Liver (tissue), 9 donors: Measurements from ENCODE around the gene NMUR1. TPM values are rescaled to one million over a fixed set of nuclear protein-coding genes. Genes with fewer than 3 reads are reported as not detected.

Source experiments
- DNase-seq: peaks from one replicate; pipeline ENCODE4 v3.0.0-alpha.2; 2017; ENCODE audit warnings: low spot score
- H3K27ac ChIP-seq, 2 donors: one replicate each; pipeline ENCODE4 v1.7.0; 2013; ENCODE audit warnings: inconsistent platforms in 2 of 2, low read length in 2 of 2, control low read depth in 1 of 2, low read depth in 1 of 2, mild to moderate bottlenecking in 1 of 2
- H3K27me3 ChIP-seq, 4 donors: one replicate each; pipeline versions ENCODE4 v1.6.1 to v1.7.0; 2013; ENCODE audit warnings: low read length in 3 of 4, inconsistent platforms in 1 of 4, mild to moderate bottlenecking in 1 of 4, moderate library complexity in 1 of 4; ENCODE audit not compliant: control insufficient read depth in 4 of 4, insufficient read depth in 4 of 4
- H3K36me3 ChIP-seq, 4 donors: one replicate each; pipeline versions ENCODE4 v1.6.1 to v1.7.0; 2013; ENCODE audit warnings: low read length in 3 of 4, mild to moderate bottlenecking in 3 of 4, low read depth in 1 of 4, moderate library complexity in 1 of 4; ENCODE audit not compliant: control insufficient read depth in 4 of 4, insufficient read depth in 3 of 4
- H3K4me1 ChIP-seq, 4 donors: one replicate each; pipeline versions ENCODE4 v1.6.1 to v1.7.0; 2013; ENCODE audit warnings: low read length in 3 of 4, mild to moderate bottlenecking in 3 of 4, moderate library complexity in 1 of 4; ENCODE audit not compliant: control insufficient read depth in 4 of 4, insufficient read depth in 4 of 4
- H3K4me3 ChIP-seq, 3 donors: one replicate each; pipeline versions ENCODE4 v1.6.1 to v1.7.0; 2013; ENCODE audit warnings: low read length in 3 of 3, control low read depth in 1 of 3, low read depth in 1 of 3, mild to moderate bottlenecking in 1 of 3
- H3K9ac ChIP-seq, 2 donors: one replicate each; pipeline ENCODE4 v1.7.0; 2013; ENCODE audit warnings: low read length in 2 of 2, mild to moderate bottlenecking in 2 of 2, moderate library complexity in 2 of 2, control low read depth in 1 of 2, low read depth in 1 of 2
- H3K9me3 ChIP-seq, 4 donors: one replicate each; pipeline versions ENCODE4 v1.6.1 to v1.7.0; 2013; ENCODE audit warnings: low read length in 3 of 4; ENCODE audit not compliant: control insufficient read depth in 4 of 4
- ATF3 ChIP-seq: IDR thresholded peaks from 2 replicates; pipeline ENCODE4 v1.6.1; 2016; ENCODE audit warnings: antibody characterized with exemption
- CTCF ChIP-seq: fragments of 150-350 bp; IDR thresholded peaks from 2 replicates; pipeline ENCODE4 v1.5.1; 2017; ENCODE audit warnings: improper control_type of control experiment, low read depth, low read length; ENCODE audit not compliant: missing input control
- EGR1 ChIP-seq, 2 donors: IDR thresholded peaks; 2 replicates each; pipeline ENCODE4 v1.6.1; 2016 to 2018; ENCODE audit warnings: antibody characterized with exemption in 2 of 2, low read depth in 2 of 2
- FOXA1 ChIP-seq: IDR thresholded peaks from 2 replicates; pipeline ENCODE4 v1.6.1; 2016; ENCODE audit warnings: antibody characterized with exemption
- GABPA ChIP-seq, 2 donors: IDR thresholded peaks in 1 of 2; conservative IDR thresholded peaks in 1 of 2; 2 replicates each; pipeline ENCODE4 v1.6.1; 2016; ENCODE audit warnings: antibody characterized with exemption in 2 of 2, mild to moderate bottlenecking in 1 of 2, moderate library complexity in 1 of 2
- HNF4A ChIP-seq, 2 donors: conservative IDR thresholded peaks; 2 replicates each; pipeline ENCODE4 v1.6.1; 2016; ENCODE audit warnings: antibody characterized with exemption in 2 of 2, mild to moderate bottlenecking in 2 of 2
- HNF4G ChIP-seq: IDR thresholded peaks from 2 replicates; pipeline ENCODE4 v1.6.1; 2016; ENCODE audit warnings: antibody characterized with exemption
- JUND ChIP-seq, 2 donors: IDR thresholded peaks; 2 replicates each; pipeline ENCODE4 v1.6.1; 2016; ENCODE audit warnings: antibody characterized with exemption in 2 of 2
- MAX ChIP-seq: IDR thresholded peaks from 2 replicates; pipeline ENCODE4 v1.6.1; 2016; ENCODE audit warnings: antibody characterized with exemption
- RAD21 ChIP-seq, 2 donors: IDR thresholded peaks; 2 replicates each; pipeline ENCODE4 v1.6.1; 2016; ENCODE audit warnings: antibody characterized with exemption in 2 of 2, mild to moderate bottlenecking in 2 of 2
- RXRA ChIP-seq, 2 donors: IDR thresholded peaks; 2 replicates each; pipeline ENCODE4 v1.6.1; 2017 to 2018; ENCODE audit warnings: antibody characterized with exemption in 2 of 2, mild to moderate bottlenecking in 1 of 2
- SP1 ChIP-seq: IDR thresholded peaks from 2 replicates; pipeline ENCODE4 v1.6.1; 2018; ENCODE audit warnings: antibody characterized with exemption, mild to moderate bottlenecking
- TAF1 ChIP-seq: conservative IDR thresholded peaks from 2 replicates; pipeline ENCODE4 v1.6.1; 2016; ENCODE audit warnings: antibody characterized with exemption, mild to moderate bottlenecking
- YY1 ChIP-seq: IDR thresholded peaks from 2 replicates; pipeline ENCODE4 v1.6.1; 2016; ENCODE audit warnings: antibody characterized with exemption, mild to moderate bottlenecking
- ZBTB33 ChIP-seq: IDR thresholded peaks from 2 replicates; pipeline ENCODE4 v1.6.1; 2016; ENCODE audit warnings: antibody characterized with exemption
- WGBS: extraction: QIAGEN DNeasy Blood & Tissue Kit; methylation state at CpG from one replicate; pipeline ENCODE4 v1.1.7; 2013; 5-methylcytosine and 5-hydroxymethylcytosine counted together
- polyA plus RNA-seq, 2 donors: library from polyadenylated mRNA; stranded (reverse) in 1 of 2; unstranded in 1 of 2; fragments of 200-250 nt in 1 of 2; fragments of >200 nt in 1 of 2; fragmentation: Nextera tagmentation in 1 of 2; extraction: Ambion mirVana in 1 of 2; gene quantifications; one replicate each; pipeline versions ENCODE4 v1.2.1 to v1.2.3, GENCODE V29; 2013 to 2015
- total RNA-seq, 2 donors: library from RNA; depleted of rRNA; stranded (reverse); fragments of >200 nt; gene quantifications; one replicate each; pipeline ENCODE4 v1.2.3, GENCODE V29; 2014
- donor health status: healthy.
- donor health status: healthy.
- donor health status: healthy.
- donor health status: healthy.
- donor health status: healthy.

Gene NMUR1
- total and polyA plus RNA-seq, 4 donors, result 0.23 to 0.84 (median 0.52) TPM

- no peak for TF ChIP-seq ATF3
- TF ChIP-seq TAF1, result no peak
- no peak for TF ChIP-seq HNF4A (conservative IDR thresholded peaks at IDR 0.05)
- TF ChIP-seq CTCF, result no peak
- TF ChIP-seq HNF4G, result no peak
- TF ChIP-seq RXRA (IDR thresholded peaks at IDR 0.05), result no peak
Measured at GRCh38 chr2:231494669-231495068, 35.6 kb downstream of the NMUR1 start (continued).

GRCh38 chr2:231490801-231491200 is 39.4 kb downstream of the NMUR1 start:
- Histone ChIP-seq H3K9me3 (no peaks in the 10 kb centered on the region), H3K27me3 (no peaks in the 10 kb centered on the region), H3K9ac (no peak overlapping the region), H3K4me1 (no peaks in the 10 kb centered on the region), H3K4me3 (no peak overlapping the region), H3K27ac (no peak overlapping the region), H3K36me3 (no peaks in the 10 kb centered on the region)
- no peak for DNase-seq
- 95% methylated on average over 7 of the region's 7 CpGs for WGBS
- no peak for TF ChIP-seq YY1
- TF ChIP-seq MAX, result no peak
- no peak for TF ChIP-seq FOXA1
- no peak for TF ChIP-seq HNF4A (conservative IDR thresholded peaks at IDR 0.05)
- no peak for TF ChIP-seq ZBTB33
- TF ChIP-seq GABPA (IDR thresholded peaks at IDR 0.05 in 1 of 2, conservative IDR thresholded peaks at IDR 0.05 in 1 of 2), result no peak
- TF ChIP-seq SP1, result no peak
- TF ChIP-seq JUND (IDR thresholded peaks at IDR 0.05), result no peak

GRCh38 chr2:231489990-231490389 is 40.3 kb downstream of the NMUR1 start:
- TF ChIP-seq ATF3 (no peak), RAD21 (IDR thresholded peaks at IDR 0.05) (no peak), CTCF (peak; percentile 10), YY1 (no peak), EGR1 (IDR thresholded peaks at IDR 0.05; ENCODE audit: low read depth in 2 of 2) (no peak), SP1 (no peak)
- no peaks in the 10 kb centered on the region for H3K36me3 ChIP-seq
- no peak overlapping the region for H3K4me3 ChIP-seq
- H3K27ac ChIP-seq, result no peak overlapping the region
- H3K27me3 ChIP-seq, result no peaks in the 10 kb centered on the region
- H3K4me1 ChIP-seq, result no peaks in the 10 kb centered on the region
- H3K9me3 ChIP-seq, result no peaks in the 10 kb centered on the region
- DNase-seq, result no peak
- H3K9ac ChIP-seq, result no peak overlapping the region
- 87% methylated on average over 14 of the region's 14 CpGs for WGBS
